ENCODE results near the gene HJURP.

HJURP gene

GRCh38 chr2:233862261-233862768 lies 8.0 kb upstream of the HJURP start:
- TF ChIP-seq CSRNP3 (CRISPR knock-in tag; IDR thresholded peaks at IDR 0.05): no peak
- no peak for TF ChIP-seq TCF4 (CRISPR knock-in tag; IDR thresholded peaks at IDR 0.05; ENCODE audit: borderline replicate concordance)
- TF ChIP-seq ZNF8 (CRISPR knock-in tag; IDR thresholded peaks at IDR 0.05): no peak
- TF ChIP-seq ZNF565 (CRISPR knock-in tag; conservative IDR thresholded peaks at IDR 0.05; ENCODE audit: low read depth): no peak
- TF ChIP-seq PATZ1 (CRISPR knock-in tag; IDR thresholded peaks at IDR 0.05; ENCODE audit: borderline replicate concordance): no peak
- no peak for TF ChIP-seq GLIS3 (CRISPR knock-in tag; IDR thresholded peaks at IDR 0.05)
- TF ChIP-seq ISL1 (CRISPR knock-in tag; IDR thresholded peaks at IDR 0.05): no peak
- no peak for TF ChIP-seq OSR1 (CRISPR knock-in tag; IDR thresholded peaks at IDR 0.05)
- no peak for ATAC-seq

- TF ChIP-seq ZNF565 (CRISPR knock-in tag; conservative IDR thresholded peaks at IDR 0.05; ENCODE audit: low read depth): no peak
- ATAC-seq: no peak
These were observed 4.0 kb upstream of the HJURP start for GRCh38 chr2:233858331-233858730.

GRCh38 chr2:233857511-233858141 lies 3.3 kb upstream of the HJURP start:
- no peak for ATAC-seq
- TF ChIP-seq PPARA (CRISPR knock-in tag; IDR thresholded peaks at IDR 0.05; ENCODE audit: borderline replicate concordance) (no peak), POU6F1 (CRISPR knock-in tag; IDR thresholded peaks at IDR 0.05; ENCODE audit: borderline replicate concordance, low read depth) (no peak)

- TF ChIP-seq TSHZ2 (CRISPR knock-in tag; IDR thresholded peaks at IDR 0.05) (no peak), CSRNP3 (CRISPR knock-in tag; IDR thresholded peaks at IDR 0.05) (no peak), ZNF8 (CRISPR knock-in tag; IDR thresholded peaks at IDR 0.05) (no peak), ARNTL (CRISPR knock-in tag; IDR thresholded peaks at IDR 0.05; ENCODE audit: borderline replicate concordance, low read depth) (no peak), ZFP3 (CRISPR knock-in tag; IDR thresholded peaks at IDR 0.05) (no peak)
- no peak for ATAC-seq
These were observed 1.8 kb upstream of the HJURP start for GRCh38 chr2:233856184-233856583.

GRCh38 chr2:233855345-233855744 lies 1.0 kb upstream of the HJURP start:
- TF ChIP-seq TSHZ2 (CRISPR knock-in tag; IDR thresholded peaks at IDR 0.05) (no peak), PPARA (CRISPR knock-in tag; IDR thresholded peaks at IDR 0.05; ENCODE audit: borderline replicate concordance) (no peak)
- no peak for ATAC-seq

All from SK-N-SH treated with all-trans-retinoic acid at 6 μM for 48 hours (cell line).